ENCODE measurements around the gene DDX49.

The DDX49 gene, protein sequence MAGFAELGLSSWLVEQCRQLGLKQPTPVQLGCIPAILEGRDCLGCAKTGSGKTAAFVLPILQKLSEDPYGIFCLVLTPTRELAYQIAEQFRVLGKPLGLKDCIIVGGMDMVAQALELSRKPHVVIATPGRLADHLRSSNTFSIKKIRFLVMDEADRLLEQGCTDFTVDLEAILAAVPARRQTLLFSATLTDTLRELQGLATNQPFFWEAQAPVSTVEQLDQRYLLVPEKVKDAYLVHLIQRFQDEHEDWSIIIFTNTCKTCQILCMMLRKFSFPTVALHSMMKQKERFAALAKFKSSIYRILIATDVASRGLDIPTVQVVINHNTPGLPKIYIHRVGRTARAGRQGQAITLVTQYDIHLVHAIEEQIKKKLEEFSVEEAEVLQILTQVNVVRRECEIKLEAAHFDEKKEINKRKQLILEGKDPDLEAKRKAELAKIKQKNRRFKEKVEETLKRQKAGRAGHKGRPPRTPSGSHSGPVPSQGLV

DNA sequence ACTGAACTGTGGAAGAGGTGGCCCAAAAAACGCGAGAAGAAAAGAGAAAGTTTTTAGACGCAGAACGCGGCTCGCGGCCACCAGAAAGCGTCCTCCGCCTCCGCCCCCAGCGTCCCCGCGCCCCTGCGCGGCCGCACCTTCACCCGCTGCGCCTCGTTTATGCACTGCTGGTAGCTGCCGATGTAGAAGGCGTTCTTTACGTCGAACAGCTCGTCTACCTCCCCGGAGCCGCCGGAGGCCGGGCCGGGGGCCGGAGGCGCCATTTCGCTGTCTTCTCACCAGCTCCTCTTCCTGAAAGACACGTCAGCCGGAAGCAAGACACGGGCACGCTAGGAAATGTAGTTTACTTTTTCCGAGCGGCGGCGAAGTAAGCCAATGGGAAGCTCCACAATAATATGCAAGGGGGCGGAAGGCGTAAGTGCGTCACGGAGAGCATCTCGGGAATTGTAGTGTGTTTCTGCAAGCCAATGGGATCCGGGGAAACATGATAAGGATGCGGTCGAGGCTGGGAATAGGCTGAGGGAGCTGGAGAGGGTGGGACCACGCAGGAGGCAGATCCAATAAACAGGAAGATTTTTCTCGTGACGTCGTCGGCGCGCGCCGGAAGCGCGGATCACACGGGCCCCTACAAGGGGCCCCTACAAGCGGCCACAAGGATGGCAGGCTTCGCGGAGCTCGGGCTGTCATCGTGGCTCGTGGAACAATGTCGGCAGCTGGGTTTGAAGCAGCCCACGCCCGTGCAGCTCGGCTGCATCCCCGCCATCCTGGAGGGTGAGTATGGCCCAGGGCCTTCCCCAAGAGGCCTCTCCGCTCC, at the start of gene DDX49, which contains the start of gene COPE:
Gene DDX49, plus strand, starts transcription at position 630 of the 814 bp plus-strand sequence. Its CDS starts 27 bp downstream, at position 657.
Gene COPE, minus strand, starts transcription at position 302 of the 814 bp plus-strand sequence. Its CDS starts 39 bp downstream, at position 263.
- DNase-seq (ENCODE audit: low read depth), result peak; percentile 100
- TF ChIP-seq, protein P1, sequence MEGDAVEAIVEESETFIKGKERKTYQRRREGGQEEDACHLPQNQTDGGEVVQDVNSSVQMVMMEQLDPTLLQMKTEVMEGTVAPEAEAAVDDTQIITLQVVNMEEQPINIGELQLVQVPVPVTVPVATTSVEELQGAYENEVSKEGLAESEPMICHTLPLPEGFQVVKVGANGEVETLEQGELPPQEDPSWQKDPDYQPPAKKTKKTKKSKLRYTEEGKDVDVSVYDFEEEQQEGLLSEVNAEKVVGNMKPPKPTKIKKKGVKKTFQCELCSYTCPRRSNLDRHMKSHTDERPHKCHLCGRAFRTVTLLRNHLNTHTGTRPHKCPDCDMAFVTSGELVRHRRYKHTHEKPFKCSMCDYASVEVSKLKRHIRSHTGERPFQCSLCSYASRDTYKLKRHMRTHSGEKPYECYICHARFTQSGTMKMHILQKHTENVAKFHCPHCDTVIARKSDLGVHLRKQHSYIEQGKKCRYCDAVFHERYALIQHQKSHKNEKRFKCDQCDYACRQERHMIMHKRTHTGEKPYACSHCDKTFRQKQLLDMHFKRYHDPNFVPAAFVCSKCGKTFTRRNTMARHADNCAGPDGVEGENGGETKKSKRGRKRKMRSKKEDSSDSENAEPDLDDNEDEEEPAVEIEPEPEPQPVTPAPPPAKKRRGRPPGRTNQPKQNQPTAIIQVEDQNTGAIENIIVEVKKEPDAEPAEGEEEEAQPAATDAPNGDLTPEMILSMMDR (conservative IDR thresholded peaks at IDR 0.05; ENCODE audit: control insufficient read depth, insufficient read depth, low read depth, low read length), result no peak
- H3K4me3 ChIP-seq (ENCODE audit: control insufficient read depth, low read depth, low read length), result peak within 1 kb of the TSS; percentile 100

GRCh38 chr19:18869781-18870530, 49.6 kb upstream of the DDX49 start:
- no peak overlapping the region for H3K4me3 ChIP-seq (ENCODE audit: control insufficient read depth, low read depth, low read length)
- TF ChIP-seq, protein P1 (conservative IDR thresholded peaks at IDR 0.05; ENCODE audit: control insufficient read depth, insufficient read depth, low read depth, low read length), result no peak
- DNase-seq (ENCODE audit: low read depth), result no peak

GRCh38 chr19:18870531-18871172, 48.9 kb upstream of the DDX49 start:
- H3K4me3 ChIP-seq (ENCODE audit: control insufficient read depth, low read depth, low read length), result no peak overlapping the region
- TF ChIP-seq, protein P1 (conservative IDR thresholded peaks at IDR 0.05; ENCODE audit: control insufficient read depth, insufficient read depth, low read depth, low read length), result no peak
- DNase-seq (ENCODE audit: low read depth), result no peak

- TF ChIP-seq, protein P1 (conservative IDR thresholded peaks at IDR 0.05; ENCODE audit: control insufficient read depth, insufficient read depth, low read depth, low read length), result no peak
- no peak overlapping the region for H3K4me3 ChIP-seq (ENCODE audit: control insufficient read depth, low read depth, low read length)
Observed at GRCh38 chr19:18871543-18871942, 48.0 kb upstream of the DDX49 start.

GRCh38 chr19:18875726-18876125, 43.8 kb upstream of the DDX49 start:
- peak; percentile 23 for DNase-seq (ENCODE audit: low read depth)
- no peak overlapping the region for H3K4me3 ChIP-seq (ENCODE audit: control insufficient read depth, low read depth, low read length)
- TF ChIP-seq, protein P1 (conservative IDR thresholded peaks at IDR 0.05; ENCODE audit: control insufficient read depth, insufficient read depth, low read depth, low read length), result no peak

More at GRCh38 chr19:18871543-18871942, 48.0 kb upstream of the DDX49 start:
- DNase-seq (ENCODE audit: low read depth), result no peak
